ENCODE results near the gene POLR2L. TPM values are rescaled to one million over a fixed set of nuclear protein-coding genes. Genes with fewer than 3 reads are reported as not detected.

Gene POLR2L
- total RNA-seq, 1 experiment from 2014 or later: 117 TPM

GRCh38 chr11:794013-794765, 48.1 kb downstream of the POLR2L start:
- Histone ChIP-seq H3K4me1 (ENCODE audit: insufficient read depth, low read length, poor library complexity, severe bottlenecking) (peaks cover 10% of the 10 kb centered on the region), H3K27ac (ENCODE audit: low read depth, low read length, poor library complexity, severe bottlenecking) (no peak overlapping the region), H3K27me3 (replicated peaks; ENCODE audit: insufficient read depth, low read depth, low read length, poor library complexity) (no peaks in the 10 kb centered on the region), H3K9me3 (ENCODE audit: low read depth, low read length, poor library complexity, severe bottlenecking) (no peaks in the 10 kb centered on the region), H3K36me3 (ENCODE audit: insufficient read depth, low read length, poor library complexity, severe bottlenecking) (peaks cover 5% of the 10 kb centered on the region), H3K4me3 (ENCODE audit: low read depth, low read length, poor library complexity, severe bottlenecking) (no peak overlapping the region)
- ChIA-PET POLR2A (ENCODE audit: low non-redundant PET) (no interaction called here), CTCF (no interaction called here)
- no peak for DNase-seq (ENCODE audit: low spot score)
- no TSS peak for BruUV-seq (replicated peaks)
- intact Hi-C loops (cut with micrococcal nuclease; ENCODE audit: unreplicated experiment): no loop called here
- TF ChIP-seq CTCF (conservative IDR thresholded peaks at IDR 0.05; ENCODE audit: low read depth, low read length) (no peak), EZH2 (IDR thresholded peaks at IDR 0.05; ENCODE audit: borderline replicate concordance, low read depth, low read length, poor library complexity, severe bottlenecking) (no peak)

DNA sequence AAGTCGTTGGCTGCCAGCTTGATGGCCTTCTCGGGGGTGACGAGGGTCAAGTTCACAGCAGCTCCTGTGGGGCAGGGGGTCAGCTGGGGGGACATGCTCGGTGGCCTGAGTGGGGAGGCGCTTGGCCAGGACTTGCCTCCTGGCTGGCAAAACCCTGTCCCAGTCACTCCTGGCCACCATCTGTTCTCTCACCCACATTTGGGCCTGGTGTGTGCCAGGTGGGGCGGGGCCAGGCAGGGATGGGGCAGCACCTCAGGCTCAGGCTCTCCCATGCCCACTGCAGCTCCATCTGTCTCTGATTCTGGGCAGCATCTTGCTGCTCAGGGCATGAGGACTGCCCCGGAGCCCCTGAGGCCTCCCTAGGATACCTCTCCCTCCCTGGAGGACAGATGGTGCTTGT, 48.8 kb downstream of the POLR2L start:
- Histone ChIP-seq H3K4me3 (ENCODE audit: low read depth, low read length, poor library complexity, severe bottlenecking) (no peak overlapping the region), H3K9me3 (ENCODE audit: low read depth, low read length, poor library complexity, severe bottlenecking) (no peaks in the 10 kb centered on the region), H3K4me1 (ENCODE audit: insufficient read depth, low read length, poor library complexity, severe bottlenecking) (peaks cover 10% of the 10 kb centered on the region), H3K27me3 (replicated peaks; ENCODE audit: insufficient read depth, low read depth, low read length, poor library complexity) (no peaks in the 10 kb centered on the region), H3K36me3 (ENCODE audit: insufficient read depth, low read length, poor library complexity, severe bottlenecking) (peaks cover 2% of the 10 kb centered on the region), H3K27ac (ENCODE audit: low read depth, low read length, poor library complexity, severe bottlenecking) (no peak overlapping the region)
- CTCF ChIA-PET: no interaction called here
- no peak for TF ChIP-seq CTCF (conservative IDR thresholded peaks at IDR 0.05; ENCODE audit: low read depth, low read length)
- POLR2A ChIA-PET (ENCODE audit: low non-redundant PET): no interaction called here
- BruUV-seq (replicated peaks): no TSS peak
- intact Hi-C loops (cut with micrococcal nuclease; ENCODE audit: unreplicated experiment): no loop called here
- DNase-seq (ENCODE audit: low spot score): no peak

DNA sequence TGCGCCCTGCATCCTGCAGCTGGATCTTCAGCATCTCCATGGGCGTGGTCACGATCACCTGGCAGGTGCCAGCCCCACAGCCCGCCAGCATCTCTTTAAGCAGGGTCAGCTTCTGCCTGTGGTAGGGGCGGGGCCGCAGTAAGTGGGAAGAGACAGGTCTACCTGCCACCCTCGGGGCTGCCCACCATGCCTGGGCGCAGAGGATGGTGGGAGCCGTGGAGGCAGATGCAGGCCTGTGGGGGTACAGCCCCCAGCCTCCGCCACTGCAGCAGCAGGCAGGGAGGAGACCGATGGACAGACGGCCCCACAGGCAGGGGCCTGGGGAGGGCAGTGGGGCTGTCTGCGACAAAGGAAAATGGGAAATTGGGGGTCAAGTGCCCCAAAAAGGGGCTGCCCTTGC, 49.5 kb downstream of the POLR2L start:
- intact Hi-C loops (cut with micrococcal nuclease; ENCODE audit: unreplicated experiment): no loop called here
- no peak for TF ChIP-seq CTCF (conservative IDR thresholded peaks at IDR 0.05; ENCODE audit: low read depth, low read length)
- TF ChIP-seq EZH2 (IDR thresholded peaks at IDR 0.05; ENCODE audit: borderline replicate concordance, low read depth, low read length, poor library complexity, severe bottlenecking): no peak
- BruUV-seq (replicated peaks): no TSS peak
- Histone ChIP-seq H3K36me3 (ENCODE audit: insufficient read depth, low read length, poor library complexity, severe bottlenecking) (peaks cover 2% of the 10 kb centered on the region), H3K27me3 (replicated peaks; ENCODE audit: insufficient read depth, low read depth, low read length, poor library complexity) (no peaks in the 10 kb centered on the region), H3K4me3 (ENCODE audit: low read depth, low read length, poor library complexity, severe bottlenecking) (no peak overlapping the region), H3K4me1 (ENCODE audit: insufficient read depth, low read length, poor library complexity, severe bottlenecking) (peaks cover 10% of the 10 kb centered on the region), H3K27ac (ENCODE audit: low read depth, low read length, poor library complexity, severe bottlenecking) (no peak overlapping the region), H3K9me3 (ENCODE audit: low read depth, low read length, poor library complexity, severe bottlenecking) (no peaks in the 10 kb centered on the region)
- POLR2A ChIA-PET (ENCODE audit: low non-redundant PET): interaction anchor here (0.6 kb wide), 1 partner anchor 12 kb away, joined by 3 read pairs; no protein-coding TSS in a partner anchor
- no peak for DNase-seq (ENCODE audit: low spot score)
- CTCF ChIA-PET: no interaction called here

Data from A673 (cell line).